NCI-H146 treated with DMSO at 0.1 percent for 48 hours (cell line): ENCODE results near the gene NACC2.
"Not testable (repeated sequence)": the region's sequence is repeated elsewhere in the genome, so short reads cannot be mapped to it uniquely, and the experiment has no call there.

Experiments used
- DNase-seq: peaks from one replicate; lab custom pipeline; 2025; ENCODE audit not compliant: unreplicated experiment; lab: John Stamatoyannopoulos, UW

NACC2 gene

GRCh38 chr9:136047775-136048559 lies 47.1 kb downstream of the NACC2 start:
- no peak for DNase-seq

GRCh38 chr9:136047076-136047774 lies 47.9 kb downstream of the NACC2 start:
- no peak for DNase-seq

DNA sequence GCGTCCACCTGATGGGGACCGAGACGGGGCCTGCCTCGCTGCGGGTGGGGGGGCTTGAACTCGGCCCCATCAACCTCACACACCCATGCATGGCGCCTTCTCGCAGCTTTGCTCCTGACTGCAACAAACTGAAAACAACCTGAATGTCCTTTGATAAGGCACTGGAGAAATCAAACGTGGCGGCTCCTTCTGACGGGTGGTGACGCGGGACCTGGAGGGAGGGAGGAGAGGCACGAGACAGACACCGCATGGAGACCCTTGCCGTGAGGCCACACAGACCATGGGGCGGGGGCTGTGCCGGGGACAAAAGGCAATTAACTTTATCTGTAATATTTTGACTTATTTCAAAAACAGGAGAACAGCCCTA lies 48.6 kb downstream of the NACC2 start:
- DNase-seq, result no peak

GRCh38 chr9:136045595-136046553 lies 49.2 kb downstream of the NACC2 start:
- no peak for DNase-seq

DNA sequence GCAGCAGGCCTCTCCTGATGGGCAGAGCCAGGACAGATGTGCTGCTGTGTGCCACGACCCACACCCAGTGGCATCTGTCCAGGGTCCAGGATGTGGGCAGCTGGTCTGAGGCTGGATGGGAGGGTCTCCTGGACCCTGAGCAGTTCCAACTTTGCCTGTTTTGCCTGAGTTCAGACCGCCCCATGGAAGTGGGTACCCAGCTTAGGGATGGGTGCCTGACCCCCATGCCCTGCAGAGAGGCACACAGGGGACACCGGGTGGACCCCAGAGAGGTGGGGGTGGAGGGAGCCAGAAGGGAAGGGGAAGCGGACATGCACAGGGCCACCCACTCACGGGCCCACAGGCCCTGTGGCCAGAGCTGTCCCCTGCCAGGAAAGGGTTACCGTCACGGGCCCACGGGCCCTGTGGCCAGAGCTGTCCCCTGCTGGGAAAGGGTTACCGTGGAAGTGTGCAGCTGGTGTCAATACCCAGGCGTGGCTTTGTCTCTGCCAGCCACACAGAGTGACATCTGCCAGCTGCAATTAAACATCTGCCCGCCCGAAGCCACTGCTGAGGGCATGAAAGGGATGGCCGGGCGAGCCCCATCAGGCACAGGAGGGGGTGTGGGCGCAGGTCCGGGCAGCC lies 50.0 kb downstream of the NACC2 start:
- DNase-seq, result no peak

DNA sequence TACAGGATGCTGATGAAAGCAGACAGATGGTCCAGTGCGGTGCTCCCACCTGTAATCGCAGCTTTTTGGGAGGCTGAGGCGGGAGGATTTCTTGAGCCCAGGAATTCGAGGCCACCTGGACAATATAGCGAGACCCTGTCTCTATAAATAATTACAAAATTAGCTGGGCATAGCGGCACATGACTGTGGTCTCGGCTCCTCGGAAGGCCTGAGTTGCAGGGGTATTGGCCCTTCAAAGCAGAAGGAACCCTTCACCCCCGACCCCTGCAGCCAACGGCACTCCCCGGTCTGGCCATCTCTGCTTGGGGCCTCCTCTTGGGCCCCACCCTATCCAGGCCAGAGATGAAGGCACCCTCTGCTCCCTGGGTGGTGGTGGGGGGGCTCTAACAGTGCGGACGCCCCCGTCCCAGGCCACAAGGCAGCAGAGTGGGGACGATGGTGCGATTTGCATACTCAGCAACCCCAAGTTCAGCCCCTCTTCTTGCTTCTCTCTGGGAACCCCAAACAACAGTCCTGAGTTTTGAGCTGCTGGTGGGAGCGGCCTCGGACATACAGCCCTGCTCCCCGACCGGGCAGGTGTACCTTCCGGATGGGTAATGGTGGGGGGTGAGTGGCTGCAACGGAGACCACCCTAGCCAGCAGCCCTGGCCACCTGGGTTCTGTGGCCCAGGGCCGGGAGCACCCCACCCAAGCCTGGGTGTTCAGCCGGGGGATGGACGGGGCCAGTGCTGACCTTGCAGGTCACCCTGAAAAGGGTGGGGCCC lies 50.7 kb downstream of the NACC2 start:
- DNase-seq, result no peak

DNA sequence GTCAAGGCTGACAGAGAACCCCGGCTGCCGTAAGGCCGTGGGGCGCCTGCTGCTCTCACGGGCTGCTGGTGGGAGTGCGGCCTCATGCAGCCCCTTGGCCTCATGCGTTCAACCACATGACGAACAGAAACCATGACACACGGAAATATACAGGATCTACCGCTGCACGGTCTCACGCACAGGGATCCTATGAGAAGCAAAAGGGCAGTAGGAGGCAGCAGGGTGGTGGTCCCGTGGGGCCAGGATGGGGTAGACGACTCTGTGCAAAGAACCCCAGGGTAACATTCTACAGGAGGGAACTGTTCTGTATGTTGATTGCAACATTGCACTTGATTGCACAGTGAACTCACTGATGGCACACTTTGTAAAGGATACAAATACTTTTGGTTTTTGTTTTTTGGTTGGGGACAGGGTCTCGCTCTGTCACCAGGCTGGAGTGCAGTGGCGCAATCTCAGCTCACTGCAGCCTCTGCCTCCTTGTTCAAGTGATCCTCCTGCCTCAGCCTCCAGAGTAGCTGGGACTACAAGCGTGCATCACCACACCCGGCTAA lies 51.6 kb downstream of the NACC2 start:
- DNase-seq, result no peak

- no peak for DNase-seq
Measured at GRCh38 chr9:136042541-136042940, 52.5 kb downstream of the NACC2 start.

GRCh38 chr9:136040848-136041247 lies 54.2 kb downstream of the NACC2 start:
- DNase-seq, result not testable (repeated sequence)

GRCh38 chr9:136039488-136039887 lies 55.6 kb downstream of the NACC2 start:
- DNase-seq, result no peak

GRCh38 chr9:136036848-136037247 lies 58.2 kb downstream of the NACC2 start:
- no peak for DNase-seq

DNA sequence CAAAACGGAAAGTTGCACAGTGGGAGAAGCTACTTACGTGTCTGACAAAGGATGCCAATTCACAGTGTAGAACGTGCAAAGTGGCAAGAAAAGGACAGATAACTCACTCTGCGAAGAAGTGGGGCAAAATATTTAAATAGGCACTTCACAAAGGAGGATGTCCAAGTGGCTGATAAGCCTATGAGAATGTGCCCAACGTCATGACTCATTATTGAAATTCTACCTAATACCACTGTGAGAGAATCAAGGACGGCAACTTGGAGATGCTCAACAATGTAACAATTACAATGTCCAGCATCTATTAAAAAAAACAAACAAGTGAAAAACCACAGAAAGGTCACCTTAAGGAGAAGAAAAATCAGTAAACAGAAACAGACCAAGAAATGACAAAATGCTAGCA lies 59.0 kb downstream of the NACC2 start:
- no peak for DNase-seq

DNA sequence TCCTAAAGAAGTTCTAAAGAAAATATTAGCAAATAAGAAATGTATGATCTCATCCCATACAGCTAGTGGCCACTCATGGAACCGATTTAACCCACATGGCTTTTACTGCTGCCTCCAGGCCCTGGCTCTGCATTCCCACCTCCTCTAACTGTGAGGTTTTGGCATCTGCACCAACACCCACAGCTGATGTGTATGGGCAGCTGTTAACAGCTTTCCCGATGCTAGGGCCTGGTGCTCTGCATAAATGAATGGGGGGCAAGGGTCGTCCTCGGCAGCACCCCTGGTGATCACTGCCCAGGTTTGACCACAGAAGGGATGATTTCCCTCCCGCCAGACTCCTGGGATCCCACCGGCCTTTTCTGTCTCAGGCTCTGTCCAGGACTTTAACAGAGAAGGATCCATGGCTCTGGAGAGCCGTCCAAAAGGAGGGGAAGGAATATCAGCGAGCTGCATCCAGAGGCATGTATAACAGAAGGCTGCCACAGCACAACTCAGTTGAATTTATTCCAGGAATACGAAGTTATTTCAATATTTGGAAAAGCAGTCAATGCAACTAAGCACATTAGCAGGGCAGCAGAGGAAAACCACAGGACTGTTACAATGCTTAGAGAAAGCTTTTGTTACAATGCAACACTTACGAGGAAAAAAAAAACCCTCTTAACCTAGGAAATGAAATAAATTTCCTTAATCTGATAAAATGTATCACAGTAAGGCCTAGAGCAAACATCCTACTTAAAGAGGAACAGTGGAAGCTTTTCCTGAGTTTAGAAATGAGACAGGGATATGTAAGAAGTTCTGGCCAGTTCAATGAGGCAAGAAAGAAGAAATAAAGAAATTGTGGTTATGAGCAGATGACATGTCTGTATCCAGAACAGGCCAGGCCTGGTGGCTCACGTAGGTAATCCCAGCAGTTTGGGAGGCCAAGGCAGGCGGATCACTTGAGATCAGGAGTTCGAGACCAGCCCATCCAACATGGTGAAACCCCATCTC lies 63.1 kb downstream of the NACC2 start:
- DNase-seq, result no peak

- DNase-seq, result no peak
Measured at GRCh38 chr9:136031094-136031493, 64.0 kb downstream of the NACC2 start.

DNA sequence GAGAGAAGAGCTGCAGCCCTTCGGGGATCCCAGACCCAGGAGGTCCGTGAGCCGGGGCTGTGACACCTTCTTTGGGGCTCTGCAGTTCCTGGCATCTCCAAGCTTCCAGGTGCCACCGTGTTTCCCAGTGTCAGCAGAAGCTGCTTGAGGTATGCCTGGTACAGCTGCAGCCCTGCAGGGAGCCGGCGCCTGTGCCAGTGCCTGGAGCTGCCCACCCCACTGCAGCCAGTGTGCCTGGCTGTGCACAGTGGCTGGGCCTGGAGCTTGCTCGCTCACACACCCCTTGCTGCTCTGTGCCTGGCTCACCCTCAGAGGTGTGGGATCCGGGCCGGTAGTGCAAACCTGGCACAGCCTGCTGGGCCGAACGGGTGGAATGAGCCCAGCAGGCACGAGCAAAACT lies 65.5 kb downstream of the NACC2 start:
- DNase-seq, result no peak

GRCh38 chr9:136028760-136029470 lies 66.2 kb downstream of the NACC2 start:
- DNase-seq, result no peak

DNA sequence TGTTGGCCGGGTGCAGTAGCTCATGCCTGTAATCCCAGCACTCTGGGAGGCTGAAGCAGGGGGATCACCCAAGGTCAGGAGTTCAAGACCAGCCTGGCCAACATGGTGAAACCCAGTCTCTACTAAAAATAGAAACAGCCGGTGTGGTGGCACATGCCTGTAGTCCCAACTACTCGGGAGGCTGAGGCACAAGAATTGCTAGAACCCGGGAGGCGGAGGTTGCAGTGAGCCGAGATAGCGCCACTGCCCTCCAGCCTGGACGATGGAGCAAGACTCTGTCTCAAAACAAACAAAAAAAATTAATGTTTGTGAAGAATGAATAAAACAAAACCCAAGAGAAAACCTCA lies 68.2 kb downstream of the NACC2 start:
- not testable (repeated sequence) for DNase-seq

- no peak for DNase-seq
Measured at GRCh38 chr9:136026266-136026942, 68.7 kb downstream of the NACC2 start.
